Measurements from ENCODE around the gene BCR.

Gene BCR

DNA sequence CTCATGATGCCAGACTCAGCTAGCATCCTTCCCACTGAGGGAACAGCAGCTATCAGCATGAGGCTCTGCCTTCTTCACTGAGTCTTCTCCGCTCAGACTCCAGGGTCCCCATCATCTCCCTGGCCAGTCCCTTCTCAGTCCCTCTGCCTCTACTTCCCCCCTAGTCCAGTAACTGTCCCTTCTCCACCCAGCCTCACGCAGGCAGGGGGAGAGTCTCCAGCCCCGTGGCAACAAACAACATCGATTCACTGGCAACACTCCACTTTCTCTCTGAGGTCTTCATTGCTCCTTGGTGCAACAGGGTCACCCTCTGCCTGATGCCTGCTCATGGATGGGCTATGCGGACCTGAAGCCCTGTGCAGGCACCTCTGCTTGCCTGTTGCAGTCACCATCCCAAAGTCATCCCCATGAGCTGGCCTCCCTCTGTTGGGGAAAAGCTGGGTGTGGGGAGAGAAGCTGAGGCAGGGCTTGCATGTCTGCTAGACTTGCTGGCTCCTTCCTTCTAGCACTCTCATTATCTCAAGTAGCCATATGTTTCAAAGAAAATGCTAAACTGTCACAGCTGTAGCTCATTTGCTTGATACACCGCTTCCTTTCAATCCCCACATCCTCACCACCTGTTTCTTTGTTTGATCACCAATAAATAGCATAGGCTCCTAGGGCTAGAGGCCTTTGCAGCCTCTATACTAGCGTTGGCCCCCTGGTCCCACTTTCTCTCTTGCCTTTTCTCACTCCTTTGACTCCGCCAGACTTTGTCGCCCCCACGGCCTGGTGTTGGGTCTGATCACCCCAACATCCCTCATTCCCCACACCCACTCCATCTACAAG lies 4.3 kb upstream of the BCR start:
- no peak for DNase-seq (ENCODE audit: low read depth in 2 of 3, low spot score in 2 of 3)

DNA sequence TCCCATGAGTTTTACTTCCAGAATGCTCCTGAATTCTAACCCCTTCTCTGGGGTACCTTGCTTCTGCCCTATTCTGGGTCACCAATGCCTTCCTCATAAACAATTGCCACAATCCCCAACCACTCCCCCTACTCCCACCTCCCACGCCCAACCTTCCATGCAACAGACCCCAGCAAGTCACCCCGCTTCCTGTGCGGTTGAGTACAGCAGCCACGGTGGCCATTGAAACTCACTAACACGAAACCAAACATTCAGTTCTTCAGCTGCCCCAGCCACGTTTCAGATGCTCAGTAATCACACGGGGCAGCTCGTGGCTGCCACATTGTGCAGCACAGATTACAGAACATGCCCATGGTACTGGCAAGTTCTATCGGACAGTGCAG lies 3.7 kb upstream of the BCR start:
- DNase-seq (ENCODE audit: low read depth in 2 of 3, low spot score in 2 of 3): no peak

DNA sequence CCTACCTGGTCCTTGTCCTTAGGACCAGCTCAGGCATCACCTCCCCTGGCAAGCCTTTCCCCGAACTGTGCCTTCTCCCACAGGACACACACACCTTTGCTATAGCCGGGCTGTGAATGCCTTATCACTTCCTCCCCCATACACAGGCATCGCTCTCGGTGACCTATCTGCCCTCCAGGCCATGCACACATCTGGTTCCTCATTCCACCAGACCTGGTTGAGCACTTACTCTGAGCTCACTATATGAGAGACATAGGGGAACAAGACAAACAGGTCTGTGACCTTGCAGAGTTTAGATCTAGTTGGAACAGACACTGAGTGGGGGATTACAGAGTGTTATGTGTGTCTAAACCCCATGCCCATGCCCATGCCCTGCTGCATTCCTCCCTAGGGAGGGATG lies 3.1 kb upstream of the BCR start:
- no peak for DNase-seq (ENCODE audit: low read depth in 2 of 3, low spot score in 2 of 3)

DNA sequence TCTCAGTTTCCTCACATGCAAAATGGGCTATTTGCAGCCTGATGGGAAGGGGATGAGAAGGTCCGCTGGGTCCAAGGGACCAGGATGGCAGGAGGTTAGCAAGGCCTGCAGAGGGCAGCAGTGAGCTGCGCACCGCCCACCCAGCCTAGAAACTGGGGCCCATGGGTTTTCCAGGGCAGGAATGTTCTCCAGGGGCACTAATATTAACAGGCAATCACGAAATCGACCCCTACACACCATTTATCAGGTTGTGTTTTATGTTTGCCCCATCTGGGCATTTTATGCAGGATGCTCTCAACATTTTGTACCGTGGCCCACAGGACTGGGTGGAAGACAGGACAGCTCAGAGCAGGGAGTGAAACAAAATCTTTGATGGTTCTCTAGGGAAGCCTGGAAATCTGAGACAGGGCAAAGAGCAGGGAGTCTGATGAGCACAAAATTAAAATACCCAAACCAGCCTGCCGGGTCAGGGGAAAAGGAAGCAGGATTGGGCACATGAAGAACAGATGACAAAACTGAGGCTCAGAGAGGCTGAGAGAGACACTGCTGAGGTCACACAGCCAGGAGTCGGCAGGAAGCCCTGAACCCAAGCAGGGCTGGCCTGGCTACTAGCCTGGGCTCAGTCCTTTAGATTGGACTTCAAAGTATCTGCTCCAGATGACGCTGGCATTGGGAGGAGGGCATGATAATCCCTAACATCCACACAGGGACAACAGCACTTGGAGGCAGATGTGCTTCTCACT lies 1.6 kb upstream of the BCR start:
- DNase-seq (ENCODE audit: low read depth in 2 of 3, low spot score in 2 of 3): peak in 2 of 3 experiments; percentile 27 to 38

DNA sequence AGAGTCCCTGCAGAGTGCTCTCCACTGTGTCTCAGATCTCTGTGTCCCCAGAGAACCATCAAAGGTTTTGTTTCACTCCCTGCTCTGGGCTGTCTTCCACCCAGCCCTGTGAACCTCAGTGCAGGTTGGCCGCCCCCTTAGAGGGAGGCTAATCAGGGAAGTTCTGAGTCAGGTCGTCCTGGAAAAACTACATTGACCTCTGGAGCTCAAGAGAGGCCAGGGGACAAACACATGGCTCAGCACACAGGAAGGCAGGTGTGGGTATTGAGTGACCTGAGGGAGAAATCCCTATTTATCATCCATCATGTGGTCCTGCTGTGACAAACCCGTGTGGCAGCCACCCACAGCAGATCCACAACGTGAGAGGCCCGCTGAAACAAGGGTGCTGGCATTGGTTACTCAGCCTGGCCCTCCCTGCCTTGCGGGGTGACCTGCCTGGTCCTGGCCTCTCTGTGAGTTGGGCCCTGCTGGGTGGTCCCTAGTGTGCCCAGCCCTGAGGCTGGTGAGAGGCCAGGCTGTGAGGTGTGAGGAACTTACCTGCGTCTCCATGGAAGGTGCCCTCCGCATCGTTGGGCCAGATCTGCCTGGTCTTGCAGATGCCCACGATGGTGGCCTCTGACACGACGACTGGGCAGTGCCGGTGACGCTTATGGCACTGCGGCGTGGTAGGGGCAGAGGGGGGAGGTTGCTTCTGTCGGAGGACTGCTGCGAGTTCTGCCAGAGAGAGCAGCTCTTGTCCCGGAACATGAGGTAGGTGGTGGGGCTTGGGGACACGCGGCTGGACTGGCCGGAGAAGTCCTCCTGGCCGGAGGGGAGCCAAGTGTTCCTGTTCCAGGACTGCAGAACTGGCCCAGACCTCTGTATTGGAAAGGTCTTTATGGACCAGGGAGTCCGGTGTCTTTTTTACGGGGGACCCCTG lies 669 bp upstream of the BCR start:
- peak in 1 of 3 experiments; percentile 11 for DNase-seq (ENCODE audit: low read depth in 2 of 3, low spot score in 2 of 3)

DNA sequence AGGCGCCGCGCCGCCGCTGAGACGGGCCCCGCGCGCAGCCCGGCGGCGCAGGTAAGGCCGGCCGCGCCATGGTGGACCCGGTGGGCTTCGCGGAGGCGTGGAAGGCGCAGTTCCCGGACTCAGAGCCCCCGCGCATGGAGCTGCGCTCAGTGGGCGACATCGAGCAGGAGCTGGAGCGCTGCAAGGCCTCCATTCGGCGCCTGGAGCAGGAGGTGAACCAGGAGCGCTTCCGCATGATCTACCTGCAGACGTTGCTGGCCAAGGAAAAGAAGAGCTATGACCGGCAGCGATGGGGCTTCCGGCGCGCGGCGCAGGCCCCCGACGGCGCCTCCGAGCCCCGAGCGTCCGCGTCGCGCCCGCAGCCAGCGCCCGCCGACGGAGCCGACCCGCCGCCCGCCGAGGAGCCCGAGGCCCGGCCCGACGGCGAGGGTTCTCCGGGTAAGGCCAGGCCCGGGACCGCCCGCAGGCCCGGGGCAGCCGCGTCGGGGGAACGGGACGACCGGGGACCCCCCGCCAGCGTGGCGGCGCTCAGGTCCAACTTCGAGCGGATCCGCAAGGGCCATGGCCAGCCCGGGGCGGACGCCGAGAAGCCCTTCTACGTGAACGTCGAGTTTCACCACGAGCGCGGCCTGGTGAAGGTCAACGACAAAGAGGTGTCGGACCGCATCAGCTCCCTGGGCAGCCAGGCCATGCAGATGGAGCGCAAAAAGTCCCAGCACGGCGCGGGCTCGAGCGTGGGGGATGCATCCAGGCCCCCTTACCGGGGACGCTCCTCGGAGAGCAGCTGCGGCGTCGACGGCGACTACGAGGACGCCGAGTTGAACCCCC lies 798 bp downstream of the BCR start:
- peak in 2 of 3 experiments; percentile 10 to 15 for DNase-seq (ENCODE audit: low read depth in 2 of 3, low spot score in 2 of 3)

DNA sequence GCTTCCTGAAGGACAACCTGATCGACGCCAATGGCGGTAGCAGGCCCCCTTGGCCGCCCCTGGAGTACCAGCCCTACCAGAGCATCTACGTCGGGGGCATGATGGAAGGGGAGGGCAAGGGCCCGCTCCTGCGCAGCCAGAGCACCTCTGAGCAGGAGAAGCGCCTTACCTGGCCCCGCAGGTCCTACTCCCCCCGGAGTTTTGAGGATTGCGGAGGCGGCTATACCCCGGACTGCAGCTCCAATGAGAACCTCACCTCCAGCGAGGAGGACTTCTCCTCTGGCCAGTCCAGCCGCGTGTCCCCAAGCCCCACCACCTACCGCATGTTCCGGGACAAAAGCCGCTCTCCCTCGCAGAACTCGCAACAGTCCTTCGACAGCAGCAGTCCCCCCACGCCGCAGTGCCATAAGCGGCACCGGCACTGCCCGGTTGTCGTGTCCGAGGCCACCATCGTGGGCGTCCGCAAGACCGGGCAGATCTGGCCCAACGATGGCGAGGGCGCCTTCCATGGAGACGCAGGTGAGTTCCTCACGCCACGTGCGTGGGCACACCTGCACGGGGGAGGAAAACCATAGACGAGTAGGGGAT lies 1.5 kb downstream of the BCR start:
- no peak for DNase-seq (ENCODE audit: low read depth in 2 of 3, low spot score in 2 of 3)

DNA sequence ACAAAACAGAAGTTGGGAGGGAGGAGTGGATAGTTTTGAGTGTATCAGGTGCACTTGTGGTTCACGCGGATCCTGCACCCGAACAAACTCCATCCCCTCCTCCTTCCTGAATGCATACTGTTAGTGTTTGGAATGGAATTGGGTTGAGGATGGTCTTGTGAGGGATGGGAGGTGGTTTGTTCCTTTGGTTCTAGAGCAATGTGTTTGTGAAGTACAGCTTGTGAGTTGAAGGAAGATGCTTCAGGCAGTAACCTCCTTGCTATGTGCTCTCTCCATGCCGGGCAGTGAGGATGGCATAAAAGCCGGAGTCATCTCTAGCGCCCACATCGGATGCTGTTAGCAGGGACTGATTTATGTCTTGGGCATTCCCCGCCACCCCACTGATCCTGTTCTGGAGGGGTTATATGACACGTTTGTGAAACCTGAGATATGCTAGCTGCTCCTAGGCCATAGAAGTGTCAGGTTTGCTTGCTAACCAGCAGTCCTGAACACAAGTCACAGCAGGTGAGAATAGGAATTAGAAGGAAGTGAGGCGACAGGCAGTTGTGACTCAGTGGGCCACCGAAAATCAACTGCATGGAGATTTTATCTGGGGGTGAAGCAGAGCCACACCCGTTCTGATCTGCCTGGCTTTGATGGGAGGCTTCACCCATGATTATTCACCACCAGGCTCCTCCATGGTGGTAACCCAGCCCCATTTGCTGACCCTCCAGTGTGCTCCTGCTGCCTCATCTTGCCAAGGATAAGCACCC lies 2.2 kb downstream of the BCR start:
- peak in 2 of 3 experiments; percentile 28 to 50 for DNase-seq (ENCODE audit: low read depth in 2 of 3, low spot score in 2 of 3)

DNA sequence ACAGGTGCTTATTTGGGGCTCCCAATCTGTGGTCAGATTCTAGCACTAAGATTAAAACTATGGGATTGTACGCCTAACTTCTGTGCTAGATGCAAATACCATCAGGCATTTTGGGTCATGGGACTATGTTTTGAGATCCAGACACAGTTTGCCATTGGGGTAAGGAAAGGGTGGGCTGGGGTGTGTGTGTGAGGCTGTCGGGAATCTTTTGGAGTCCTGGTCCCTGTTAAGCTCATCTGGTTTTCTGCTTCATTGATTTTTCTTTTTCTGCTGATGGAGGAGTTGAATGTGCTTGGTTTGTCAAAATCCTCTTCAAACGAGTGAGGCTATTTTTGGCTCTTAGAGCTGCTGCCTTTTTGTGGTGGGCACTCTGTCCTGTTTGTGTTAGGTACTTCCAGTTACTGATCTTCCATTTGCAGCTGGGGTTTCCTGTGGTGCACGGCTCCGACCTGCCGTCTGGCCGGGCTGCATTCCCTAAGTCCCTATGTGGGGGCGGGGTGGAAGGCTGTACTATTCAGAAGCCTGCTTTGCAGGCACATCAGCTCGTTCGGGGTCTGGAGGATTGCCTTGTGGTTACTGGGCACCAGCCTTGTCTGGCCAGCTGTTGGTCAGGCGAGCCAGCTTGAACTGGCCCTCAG lies 2.9 kb downstream of the BCR start:
- DNase-seq (ENCODE audit: low read depth in 2 of 3, low spot score in 2 of 3): no peak

DNA sequence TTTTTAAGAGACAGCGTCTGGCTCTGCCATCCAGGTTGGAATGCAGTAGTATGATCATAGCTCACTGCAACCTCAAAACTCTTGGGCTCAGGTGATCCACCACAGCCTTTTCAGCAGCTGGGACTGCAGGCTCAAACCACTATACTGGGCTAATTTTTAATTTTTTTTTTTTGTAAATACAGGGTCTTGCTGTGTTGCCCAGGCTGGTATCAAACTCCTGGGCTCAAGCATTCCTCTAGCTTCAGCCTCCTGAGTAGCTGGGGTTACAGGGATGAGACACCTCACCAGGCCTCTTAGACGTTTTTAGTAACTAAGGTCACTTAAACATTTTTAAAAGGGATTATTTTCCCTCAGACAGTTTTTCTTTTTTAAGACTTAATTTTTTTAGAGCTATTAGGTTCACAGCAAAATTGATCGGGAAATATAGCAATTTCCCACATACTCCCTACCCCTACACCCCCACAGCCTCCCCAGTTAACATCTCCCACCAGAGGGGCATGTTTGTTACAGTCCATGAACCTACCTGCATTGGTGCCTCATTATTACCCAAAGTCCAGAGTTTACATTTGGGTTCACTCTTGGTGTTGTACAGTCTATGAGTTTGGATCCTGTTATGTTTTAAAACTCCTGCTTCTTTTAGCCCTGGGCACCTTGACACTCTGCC lies 3.9 kb downstream of the BCR start:
- DNase-seq (ENCODE audit: low read depth in 2 of 3, low spot score in 2 of 3): no peak

DNA sequence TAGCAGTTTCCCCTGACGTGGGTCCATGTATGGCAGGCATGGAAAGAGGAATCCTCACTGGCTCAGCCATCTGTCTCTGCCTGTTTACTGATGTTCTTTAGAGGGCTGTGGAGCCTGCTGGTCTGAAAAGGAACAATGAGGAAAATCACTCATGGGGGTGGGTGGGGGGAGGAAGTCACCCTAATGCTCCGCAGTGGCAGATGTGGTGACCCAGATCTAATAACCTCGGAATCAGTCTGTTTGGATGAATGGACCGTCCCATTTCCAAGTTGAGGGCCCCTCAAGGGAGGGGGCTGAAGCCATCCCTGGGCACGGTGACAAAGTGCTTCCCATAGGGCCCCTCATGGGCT lies 4.4 kb downstream of the BCR start:
- no peak for DNase-seq (ENCODE audit: low read depth in 2 of 3, low spot score in 2 of 3)

DNA sequence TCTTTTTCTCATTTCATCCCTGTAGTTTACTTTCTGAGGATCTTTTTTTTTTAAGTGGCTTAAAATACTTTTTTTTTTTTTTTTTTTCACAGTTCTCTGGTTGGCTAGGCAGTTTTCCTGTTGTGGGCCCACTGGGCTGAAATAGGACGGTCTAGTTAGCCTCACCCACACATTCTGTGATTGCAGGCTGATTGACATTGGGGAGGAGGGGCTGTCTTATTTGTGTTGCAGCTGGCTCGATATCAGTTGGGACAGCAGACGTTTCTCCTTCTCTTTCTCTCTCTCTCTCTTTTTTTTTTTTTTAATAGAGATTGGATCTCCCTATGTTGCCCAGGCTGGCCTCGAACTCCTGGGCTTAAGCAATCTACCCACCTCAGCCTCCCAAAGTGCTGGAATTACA lies 6.9 kb downstream of the BCR start:
- DNase-seq (ENCODE audit: low read depth in 2 of 3, low spot score in 2 of 3): no peak

DNA sequence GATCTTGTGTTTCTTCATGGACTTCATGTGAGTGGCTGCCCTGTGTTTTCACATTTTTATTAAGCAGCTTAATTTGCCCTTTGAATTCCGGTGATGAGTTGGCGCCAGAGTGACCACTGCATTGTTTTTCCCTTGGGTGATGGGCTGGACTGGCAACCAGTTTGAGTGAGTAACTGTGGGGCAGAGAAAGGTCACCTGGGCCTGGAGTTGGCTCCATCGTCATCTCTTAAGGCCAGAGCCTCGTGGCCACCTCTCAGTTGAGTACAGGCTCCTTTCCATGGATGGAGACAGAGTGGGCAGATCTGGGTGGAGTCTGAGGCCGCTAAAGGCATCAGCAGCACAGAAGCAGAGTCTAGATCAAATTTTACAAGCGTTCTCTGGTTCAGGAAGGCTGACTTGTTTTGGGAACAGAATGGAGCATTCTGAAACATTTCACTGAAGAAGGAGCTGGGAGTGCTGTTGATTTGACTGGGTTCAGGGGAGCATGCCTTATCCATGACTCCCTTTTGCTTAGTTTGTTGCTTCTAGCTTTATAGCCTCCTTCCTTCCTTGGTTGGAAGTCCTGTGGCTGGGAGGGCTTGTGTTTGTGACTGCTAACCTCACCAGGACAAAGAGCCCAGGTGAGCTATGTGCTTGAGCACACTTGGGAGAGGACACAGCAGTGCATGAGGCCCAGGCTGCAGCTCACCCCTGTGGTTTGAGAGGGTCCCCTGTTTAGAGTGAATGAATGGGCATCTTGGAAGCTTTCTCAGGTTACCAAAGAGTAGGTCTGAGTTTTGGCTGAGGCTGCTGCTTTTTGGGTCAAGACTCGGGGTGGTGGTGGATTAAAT lies 7.8 kb downstream of the BCR start:
- DNase-seq (ENCODE audit: low read depth in 2 of 3, low spot score in 2 of 3): no peak

DNA sequence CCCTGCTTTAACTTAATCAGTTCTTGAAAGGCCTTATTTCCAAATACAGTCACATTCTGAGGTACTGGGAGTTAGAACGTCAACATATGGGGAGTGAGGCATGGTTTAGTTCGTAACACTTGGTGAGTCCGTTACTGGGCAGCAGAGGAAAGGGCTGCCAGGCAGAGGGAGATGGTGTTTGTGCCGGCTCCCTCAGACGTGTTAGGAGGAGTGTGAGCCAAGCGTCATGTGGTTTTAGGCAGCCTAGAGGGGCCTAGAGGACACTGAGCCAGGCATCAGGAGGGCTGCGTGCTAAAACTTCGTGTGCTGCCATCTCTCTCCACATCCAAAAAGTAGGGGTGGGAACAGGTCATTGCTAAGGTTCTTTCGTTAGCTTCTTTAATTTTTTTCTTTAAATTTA lies 10.2 kb downstream of the BCR start:
- DNase-seq (ENCODE audit: low read depth in 2 of 3, low spot score in 2 of 3): no peak

DNA sequence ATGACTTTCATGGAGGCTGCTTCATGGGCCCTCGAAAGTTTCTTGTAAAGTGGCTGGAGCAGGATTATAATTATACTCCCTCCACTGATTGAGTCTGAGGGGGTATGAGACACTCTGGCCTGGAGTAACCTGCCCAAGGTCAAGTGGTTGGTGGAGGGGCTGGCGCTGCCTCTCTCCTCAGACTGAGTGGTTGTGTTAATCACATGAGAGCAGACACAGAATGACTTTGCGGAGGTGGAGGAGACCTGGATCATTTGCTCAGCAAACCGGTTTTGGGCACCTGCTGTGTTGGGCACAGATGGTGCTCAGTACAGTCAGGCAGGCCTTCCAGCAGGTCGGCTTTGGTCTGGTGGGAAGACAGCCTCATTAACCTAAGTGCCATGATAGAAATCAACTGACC lies 11.8 kb downstream of the BCR start:
- DNase-seq (ENCODE audit: low read depth in 2 of 3, low spot score in 2 of 3): no peak

DNA sequence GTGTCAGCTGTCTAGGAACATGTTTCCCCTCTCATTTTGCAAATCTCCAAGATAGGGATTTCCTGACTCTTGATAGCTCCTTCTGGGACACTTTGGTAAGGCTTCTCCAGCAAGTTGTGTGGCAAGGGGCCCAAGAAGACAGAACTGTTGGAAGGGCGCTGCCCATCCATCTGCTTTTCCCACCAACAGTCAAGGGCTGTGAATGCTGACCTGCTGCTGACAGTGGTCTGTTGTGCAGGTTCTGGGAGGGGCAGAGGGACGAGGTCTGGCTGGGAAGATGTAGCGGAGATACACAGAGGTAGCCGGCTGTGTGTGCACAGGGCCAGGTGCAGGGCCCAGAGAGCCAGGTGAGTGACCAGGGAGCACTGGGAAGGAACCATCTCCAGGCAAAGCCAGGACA lies 12.2 kb downstream of the BCR start:
- no peak for DNase-seq (ENCODE audit: low read depth in 2 of 3, low spot score in 2 of 3)

DNA sequence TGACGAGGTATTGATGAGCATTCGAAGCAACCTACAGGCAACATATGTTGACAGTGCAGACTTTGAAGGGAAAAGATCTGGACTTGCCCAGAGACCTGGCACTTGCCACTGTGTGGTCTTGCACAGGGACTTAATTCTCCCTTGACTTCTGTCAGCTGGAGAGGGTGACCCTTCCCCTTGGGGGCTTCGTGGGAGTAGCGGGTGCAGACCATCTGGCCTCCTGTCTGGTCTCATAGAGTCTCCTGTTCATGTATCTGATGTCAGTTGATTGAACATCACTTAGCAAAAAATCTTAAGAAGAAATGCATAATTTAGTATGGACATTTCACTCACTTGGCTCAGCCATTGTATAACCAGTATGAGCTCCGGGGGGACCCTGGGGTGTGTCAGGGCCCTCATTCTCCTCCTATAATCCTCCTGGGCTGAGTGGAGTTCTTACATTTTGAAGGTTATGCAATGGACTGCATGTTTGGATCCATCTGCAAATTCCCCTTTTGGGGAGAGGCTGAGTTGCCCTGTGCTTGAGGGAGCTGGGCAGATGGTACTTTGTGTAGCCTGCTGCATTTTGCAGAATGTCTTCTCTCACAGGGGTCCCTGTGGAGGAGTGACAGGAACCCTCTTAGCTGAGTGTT lies 13.0 kb downstream of the BCR start:
- DNase-seq (ENCODE audit: low read depth in 2 of 3, low spot score in 2 of 3): no peak
